ENCODE results near the gene CELF3.
"Not testable (repeated sequence)": the region's sequence is repeated elsewhere in the genome, so short reads cannot be mapped to it uniquely, and the experiment has no call there.

Gene CELF3

DNA sequence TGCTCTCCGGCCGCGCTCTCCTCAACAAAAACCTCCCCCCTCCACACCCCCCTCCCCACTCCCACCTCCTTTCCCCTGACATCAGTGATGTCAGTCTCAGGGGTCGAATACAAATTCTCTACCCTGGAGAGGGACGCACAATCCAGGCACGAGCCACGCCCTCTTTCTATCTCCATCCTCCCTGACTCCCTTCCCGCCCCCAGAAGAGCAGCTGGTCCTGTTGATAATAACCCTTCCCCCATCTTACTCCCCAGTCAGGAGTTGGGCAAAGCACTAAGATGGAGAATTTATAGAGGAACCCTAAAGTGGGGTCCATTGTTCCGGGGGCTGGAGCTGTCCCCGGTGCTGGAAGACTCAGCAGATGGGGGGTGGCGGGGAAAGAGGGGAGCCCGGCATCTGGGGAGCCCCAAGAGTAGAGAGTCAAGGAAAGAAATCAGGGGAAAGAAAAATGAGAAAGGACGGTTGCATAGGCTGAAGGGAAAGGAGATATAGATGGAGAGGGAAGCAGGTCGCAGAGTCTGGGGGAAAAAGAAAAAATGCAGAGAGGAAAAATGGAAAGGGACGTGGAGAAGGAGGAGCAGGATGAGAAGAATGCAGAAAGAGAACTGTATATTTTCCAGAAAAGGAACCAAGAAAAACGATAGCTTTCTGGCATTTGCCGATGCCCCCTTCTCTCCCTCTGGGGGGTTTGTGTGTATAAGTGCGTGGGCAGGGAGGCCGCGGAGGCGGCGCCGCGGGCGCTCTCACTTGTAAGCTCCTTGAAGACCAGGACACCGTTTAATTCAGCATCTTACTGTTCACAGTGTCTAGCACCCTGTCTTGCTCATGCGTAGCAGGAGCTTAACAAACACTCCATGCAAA, at the start of gene CELF3:
Gene CELF3, minus strand, starts transcription at position 33 of the 861 bp plus-strand sequence. CDS start 783 bp downstream, outside the sequence.
- DNase-seq (ENCODE audit: low read depth), result no peak

DNA sequence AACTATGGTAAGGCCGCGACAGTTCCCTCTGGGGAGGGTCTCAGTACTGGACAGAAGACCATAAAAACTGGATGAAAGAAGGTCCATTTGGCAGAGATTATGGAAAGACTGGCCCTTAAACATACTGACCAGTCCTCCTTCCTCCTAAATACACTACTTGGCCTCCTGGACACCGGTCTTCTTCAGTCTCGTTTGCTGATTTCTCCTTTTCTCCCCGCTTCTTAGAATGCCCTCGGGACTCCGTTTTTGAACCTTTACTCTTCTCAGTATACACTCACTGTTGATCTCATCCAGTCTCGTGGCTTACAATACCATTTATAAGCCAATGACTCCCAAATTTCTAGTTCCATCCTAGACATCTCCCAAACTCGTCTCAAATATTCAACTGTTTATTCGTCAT, 47.4 kb upstream of the CELF3 start:
- no peak for DNase-seq (ENCODE audit: low read depth)

DNA sequence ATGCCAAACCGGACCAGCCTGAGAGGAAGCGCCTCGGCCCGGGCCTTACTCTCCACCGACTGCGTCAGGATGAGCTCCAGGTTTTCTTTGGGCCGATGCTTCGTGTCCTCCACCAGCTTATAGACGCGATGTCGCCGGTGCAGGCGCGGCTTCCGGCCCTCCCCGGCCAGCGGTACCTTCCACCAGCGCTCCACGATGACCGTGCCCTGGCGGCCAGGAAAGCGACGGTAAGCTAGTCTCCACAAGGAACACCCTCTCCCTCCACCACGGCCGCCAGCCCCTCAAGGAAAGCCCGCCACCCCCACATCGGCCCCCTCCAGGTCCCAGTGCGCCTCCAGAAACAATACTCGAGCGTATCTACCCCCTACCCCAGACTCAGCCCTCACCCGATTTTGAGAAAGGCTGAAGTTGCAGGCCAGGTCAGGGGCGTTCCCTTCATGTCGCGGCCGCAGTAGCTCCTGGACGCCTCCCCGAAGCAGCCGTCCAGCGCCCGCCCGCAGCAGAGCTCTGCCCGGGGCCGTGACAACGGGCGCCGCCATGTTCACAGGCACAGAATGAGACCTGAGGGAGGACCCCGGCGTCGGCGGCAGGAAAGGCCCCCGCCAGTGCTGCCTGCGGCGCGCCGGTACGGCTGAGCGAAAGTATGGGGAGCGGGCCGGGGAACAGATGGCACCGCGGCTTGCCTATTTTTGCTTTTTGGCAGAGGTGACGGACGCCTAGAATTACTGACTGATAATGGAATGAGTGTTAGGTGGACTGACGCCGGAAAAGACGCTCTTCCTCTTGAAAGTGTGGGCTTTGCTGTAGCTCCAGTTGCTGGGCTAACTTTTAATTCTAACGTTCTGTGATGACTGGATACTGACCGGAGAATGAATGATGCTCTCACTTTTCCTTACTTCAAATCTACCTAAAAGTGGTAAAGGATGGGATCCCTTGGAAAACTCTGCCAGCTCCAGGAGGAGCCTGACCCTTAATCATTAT, 46.6 kb upstream of the CELF3 start, which contains the start of gene MRPL9:
Gene MRPL9, minus strand, starts transcription at position 556 of the 981 bp plus-strand sequence. Its CDS starts 17 bp downstream, at position 539.
- DNase-seq (ENCODE audit: low read depth), result peak; percentile 77

DNA sequence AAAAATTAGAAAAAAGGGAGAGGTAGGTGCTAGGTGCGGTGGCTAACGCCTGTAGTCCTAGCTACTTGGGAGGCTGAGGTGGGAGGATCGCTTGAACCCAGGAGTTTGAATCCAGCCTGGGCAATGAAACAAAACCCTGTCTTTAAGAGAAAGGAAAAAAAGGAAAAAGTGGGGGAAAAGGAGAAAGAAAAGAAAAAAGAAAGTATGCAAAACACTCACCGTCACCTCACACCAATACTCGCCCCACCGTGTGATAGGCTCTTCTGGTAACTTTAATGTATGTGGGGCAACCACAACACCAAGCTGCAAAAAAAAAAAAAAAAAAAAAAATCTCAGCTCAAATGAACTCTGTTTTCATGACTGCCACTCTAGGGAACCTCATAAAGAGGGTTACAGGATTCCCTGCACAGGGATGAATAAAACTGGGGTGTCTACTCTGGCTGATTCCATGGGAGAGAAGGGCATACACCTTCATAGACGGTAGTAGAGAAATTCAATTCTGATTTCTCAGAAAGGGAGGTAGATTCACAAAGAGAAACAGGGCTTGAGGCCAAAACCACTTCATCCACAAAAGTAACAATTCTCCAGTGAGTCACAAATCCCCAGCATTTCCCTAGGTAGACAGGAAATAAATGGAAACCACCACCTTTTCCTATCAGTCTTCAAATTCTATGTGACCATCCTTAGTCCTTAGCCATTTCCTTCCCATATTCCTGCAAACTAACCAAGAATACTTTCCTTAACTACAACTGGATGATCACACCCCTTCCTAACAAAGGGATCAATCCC, 44.2 kb upstream of the CELF3 start:
- no peak for DNase-seq (ENCODE audit: low read depth)

DNA sequence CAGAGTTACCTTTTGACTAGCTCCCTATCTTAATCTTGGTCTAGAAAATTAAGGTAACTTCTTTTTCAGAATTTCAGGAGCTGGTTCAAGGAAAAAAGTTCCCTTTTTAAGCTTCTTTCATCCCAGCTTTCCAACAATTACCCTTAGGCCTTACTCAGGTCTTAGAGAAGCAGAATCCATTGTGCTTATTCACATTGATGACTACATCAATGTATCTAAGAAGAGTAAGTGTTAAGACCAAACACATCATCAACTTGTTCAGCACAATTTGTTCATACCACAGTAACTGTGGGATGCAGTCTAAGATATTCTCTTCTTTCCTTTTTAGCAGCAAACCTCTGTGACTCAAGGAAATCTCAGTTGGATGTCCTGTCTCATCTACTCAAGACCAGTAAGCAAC, 42.6 kb upstream of the CELF3 start:
- no peak for DNase-seq (ENCODE audit: low read depth)

DNA sequence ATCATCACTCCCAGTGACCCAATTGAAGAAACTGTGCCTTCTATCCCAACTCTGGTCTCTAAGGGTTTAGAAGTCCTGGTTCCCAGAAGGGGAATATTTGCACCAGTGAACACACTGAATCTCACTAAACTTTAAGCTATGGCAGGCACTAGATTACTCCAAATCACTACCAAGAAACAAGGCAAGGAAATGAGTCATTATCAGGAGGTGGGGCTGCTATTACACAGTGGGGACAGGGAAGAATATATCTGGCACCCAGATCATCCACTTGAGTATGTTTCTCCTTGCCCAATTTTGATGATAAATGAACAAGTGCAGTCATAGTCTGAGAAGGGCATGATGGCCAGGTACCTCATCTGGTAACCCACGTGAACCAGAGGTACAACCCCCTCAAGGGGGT, 39.7 kb upstream of the CELF3 start:
- DNase-seq (ENCODE audit: low read depth), result no peak

DNA sequence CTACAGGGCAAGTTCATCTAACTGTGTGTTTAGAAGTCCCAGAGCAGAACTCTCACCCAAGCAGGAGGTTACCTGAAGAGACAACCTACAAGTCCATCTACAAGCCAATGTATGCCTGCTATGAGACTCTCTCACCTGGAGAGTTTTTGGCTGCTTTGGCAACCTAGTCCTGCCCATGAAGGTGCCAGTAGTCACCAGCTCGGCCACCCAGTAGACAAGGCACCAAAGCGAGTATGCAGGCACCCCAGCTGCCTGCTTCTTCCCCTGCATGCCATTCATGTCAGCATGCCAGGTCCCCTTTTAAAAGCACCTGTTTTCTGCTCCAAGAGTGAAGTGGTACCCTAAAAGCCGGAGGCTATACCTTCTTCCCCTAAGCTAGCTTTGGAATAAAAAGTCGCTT, 24.9 kb upstream of the CELF3 start:
- no peak for DNase-seq (ENCODE audit: low read depth)

DNA sequence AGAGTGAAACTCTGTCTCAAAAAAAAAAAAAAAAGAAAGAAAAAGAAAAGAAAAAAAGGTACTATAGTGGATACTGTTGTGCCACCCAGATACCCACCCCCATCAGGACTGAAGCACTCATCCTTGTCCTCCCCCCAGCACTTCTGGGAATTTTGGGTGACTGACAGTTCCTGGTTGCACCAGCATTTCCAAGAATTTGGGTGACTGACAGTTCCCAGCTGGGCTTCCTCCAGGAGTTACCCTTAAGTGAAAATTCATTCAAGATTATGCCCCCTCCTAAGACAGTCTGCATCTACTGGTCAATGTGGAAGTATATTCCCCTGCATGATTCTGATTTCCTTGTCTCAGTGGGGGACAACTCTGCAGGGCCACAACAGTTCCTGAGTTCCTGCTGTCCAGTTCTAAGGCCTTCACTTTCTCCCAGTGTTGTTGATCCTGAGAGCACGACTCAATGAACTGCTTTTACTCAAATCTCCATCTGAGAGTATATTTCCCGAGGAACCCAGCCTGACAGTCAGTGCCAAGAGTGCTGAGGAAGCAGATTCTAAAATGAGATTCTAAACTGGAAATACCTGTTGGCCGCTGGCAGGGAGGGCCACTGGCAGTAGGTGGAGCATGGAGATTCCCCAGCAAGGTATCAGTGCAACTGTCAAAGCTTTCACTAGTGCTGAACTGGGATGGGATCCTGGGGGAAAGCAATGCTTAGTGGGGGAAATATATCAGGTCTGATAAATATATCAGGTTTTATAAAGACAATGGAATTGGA, 23.2 kb upstream of the CELF3 start:
- no peak for DNase-seq (ENCODE audit: low read depth)

DNA sequence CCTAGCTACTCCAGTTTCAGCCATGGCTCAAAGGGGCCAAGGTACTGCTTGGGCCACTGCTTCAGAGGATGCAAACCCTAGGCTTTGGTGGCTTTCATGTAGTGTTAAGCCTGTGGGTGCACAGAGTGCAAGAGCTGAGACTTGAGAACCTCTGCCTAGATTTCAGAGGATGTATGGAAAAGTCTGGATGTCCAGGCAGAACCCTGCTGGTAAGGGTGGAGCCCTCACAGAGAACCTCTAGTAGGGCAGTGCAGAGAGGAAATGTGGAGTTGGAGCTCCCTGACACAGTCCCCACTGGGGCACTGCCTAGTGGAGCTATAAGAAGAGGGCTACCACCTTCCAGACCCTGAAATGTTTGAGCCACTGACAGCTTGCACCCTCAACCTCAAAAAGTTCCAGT, 20.9 kb upstream of the CELF3 start:
- no peak for DNase-seq (ENCODE audit: low read depth)

DNA sequence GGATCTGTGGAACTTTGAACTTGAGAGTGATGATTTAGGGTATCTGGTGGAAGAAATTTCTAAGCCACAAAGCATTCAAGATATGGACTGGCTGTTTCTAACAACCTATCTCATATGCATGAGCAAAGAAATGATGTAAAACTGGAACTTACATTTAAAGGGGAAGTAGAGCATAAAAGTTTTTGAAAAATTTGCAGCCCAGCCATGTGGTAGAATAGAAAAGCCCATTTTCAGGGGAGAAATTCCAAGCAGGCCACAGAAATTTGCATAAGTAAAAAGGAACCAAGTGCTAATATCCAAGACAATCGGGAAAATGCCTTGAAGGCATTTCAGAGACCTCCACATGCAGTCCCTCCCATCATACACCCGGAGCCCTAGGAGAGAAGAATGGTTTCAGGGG, 20.4 kb upstream of the CELF3 start:
- DNase-seq (ENCODE audit: low read depth), result no peak

DNA sequence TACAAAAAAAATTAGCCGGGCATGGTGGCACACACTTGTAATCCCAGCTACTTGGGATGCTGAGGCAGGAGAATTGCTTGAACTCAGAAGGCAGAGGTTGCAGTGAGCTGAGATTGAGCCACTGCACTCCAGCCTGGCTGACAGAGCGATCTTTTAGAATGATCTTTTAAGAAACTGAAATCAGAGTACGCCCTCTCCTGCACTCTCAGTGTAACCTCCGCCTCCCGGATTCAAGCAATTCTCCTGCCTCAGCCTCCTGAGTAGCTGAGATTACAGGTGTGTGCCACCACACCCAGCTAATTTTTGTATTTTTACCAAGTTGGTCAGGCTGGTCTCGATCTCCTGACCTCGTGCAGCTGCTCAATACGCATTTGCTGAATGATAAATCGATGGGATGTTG, 17.4 kb upstream of the CELF3 start:
- DNase-seq (ENCODE audit: low read depth), result not testable (repeated sequence)

DNA sequence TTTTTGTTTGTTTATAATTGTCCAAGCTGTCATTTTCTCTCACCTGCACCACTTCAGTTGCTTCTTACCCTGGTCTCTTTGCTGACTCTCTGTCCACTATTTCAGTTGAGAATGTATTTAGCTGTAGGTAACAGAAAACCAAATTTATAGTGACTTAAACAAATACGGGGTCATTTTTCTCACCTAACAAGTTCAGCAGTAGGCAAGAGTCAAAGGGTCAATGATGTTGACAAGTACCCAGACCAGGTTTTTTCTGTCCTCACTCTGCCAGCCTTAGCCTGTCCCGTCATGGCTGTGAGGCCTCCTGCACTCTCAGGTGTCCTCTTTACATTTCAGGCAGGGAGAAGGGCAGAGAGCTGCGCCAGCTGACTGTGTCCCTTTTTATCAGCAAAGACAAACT, 16.5 kb upstream of the CELF3 start:
- no peak for DNase-seq (ENCODE audit: low read depth)

DNA sequence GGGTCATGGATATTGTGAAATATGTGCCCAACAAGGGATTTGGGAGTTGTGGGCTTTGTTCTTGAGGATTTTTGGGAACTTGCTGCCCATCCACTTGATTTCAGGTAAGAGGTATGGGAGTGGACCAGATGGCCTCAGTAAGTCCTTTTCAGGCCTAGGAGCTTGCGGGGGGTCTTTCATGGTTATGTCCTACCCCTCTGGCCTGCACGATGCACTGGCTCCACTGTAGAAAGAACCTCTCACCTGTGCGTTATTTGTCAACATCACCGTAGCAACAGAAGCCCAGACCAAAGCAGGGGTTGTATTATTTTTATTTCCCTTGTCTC, 13.3 kb upstream of the CELF3 start:
- no peak for DNase-seq (ENCODE audit: low read depth)

DNA sequence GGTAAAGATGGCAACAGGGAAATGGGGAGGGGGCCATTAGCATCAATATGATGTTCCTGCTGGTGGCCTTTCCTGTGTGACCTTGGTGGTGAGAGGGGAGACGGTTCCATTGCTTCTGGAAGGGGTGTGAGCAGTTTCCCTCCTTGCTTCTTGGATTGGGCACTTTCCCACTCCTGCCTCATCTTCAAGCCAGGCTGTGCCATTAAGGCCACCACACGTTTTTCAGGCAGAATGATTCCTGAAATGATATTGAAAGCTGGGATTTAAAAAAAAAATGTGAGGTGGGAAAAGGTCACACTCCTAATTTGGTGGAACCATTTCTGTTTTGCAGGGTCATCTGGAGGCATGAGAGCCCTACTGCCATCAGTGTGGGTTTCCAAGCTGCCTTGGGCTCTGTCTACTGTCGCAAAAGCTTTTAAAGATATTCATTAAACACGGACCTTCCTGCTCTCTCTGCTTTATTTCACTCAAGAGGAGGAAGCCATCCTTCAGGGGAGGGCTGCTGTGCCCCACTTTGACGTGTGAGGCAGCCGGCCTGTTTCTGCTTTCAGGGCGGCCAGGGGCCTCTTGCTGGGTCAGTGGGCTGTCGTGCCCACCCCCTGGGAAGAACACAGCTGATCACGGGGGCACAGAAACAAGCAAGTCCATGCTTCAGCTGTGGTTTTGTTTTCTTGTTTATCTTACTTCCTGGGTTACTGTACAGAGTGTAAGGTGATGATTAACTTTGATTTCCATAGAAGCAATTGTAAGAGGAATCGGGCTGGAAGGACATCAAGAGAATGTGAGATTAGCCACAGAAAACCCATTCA, 12.8 kb upstream of the CELF3 start:
- no peak for DNase-seq (ENCODE audit: low read depth)

DNA sequence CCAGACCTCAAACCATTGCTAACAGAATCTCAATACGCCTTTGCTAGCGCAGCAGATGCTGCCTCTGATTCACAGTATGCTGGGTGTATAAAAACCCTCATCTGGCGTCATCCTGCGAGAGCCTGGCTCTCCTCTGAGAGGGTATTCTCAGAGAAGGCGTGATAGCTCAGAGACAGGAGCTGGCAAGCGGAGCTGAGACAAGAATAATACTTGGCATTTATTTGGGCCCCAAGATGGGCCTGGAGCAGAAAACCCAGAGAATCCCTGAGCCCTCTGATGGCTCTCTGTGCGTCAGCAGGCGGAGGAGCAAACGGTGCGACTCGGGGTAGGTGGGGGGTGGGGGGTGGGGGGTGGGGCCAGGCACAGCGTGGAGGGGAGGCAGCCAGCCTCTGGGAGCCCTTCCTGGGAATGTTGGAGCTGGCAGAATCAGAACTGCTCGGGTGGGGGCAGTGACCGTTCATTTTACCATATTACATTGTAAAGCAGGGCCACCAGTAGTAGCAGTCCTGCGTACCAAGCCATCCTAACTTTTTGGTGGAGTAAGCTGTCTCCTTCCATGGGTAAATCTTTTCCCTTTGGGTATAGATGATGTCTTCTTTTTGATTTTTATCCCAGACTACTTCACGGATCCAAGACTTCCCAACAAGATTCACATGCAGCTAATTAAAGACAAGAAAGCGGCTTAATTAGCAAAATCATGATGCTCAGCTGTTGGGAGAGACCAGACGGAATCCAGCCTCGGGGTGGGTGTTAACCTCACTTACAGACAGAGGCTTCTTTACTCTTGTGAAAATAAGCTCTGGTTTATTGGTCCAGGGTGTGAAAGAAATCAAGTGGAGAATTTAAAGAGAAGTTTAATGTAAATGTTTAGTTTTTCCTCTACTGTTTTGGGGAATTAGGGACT, 11.8 kb upstream of the CELF3 start:
- no peak for DNase-seq (ENCODE audit: low read depth)

DNA sequence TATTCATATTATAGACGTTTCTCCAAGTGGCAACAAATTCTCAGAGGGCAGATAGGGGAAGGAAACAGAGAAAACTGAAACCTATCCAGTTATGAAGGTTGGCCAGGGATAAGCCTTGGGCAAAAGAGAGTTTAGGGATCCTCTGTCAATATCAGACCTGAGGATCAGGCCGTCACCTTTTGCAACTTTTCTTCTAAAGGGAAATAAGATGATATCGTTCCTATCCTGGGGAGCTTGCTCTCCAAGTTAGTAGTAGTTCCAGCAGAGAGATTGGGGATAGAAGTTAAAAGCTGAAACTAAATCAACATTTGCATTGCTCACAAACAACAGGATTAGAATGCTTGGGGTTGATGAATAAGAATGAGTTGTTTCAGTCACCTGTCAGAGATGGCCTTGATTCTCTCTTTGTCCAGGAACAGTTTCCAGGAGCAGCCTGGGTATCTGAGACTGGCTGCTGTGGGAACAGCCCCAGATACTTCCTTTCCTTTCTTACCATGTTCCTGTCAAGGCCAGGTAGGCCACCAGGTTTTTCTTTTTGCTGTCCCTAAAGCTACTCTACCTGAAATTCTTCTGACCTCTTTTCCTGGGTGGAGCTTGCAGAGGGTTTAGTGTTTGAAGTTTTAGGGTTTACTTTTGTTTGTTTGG, 7.2 kb upstream of the CELF3 start:
- no peak for DNase-seq (ENCODE audit: low read depth)

DNA sequence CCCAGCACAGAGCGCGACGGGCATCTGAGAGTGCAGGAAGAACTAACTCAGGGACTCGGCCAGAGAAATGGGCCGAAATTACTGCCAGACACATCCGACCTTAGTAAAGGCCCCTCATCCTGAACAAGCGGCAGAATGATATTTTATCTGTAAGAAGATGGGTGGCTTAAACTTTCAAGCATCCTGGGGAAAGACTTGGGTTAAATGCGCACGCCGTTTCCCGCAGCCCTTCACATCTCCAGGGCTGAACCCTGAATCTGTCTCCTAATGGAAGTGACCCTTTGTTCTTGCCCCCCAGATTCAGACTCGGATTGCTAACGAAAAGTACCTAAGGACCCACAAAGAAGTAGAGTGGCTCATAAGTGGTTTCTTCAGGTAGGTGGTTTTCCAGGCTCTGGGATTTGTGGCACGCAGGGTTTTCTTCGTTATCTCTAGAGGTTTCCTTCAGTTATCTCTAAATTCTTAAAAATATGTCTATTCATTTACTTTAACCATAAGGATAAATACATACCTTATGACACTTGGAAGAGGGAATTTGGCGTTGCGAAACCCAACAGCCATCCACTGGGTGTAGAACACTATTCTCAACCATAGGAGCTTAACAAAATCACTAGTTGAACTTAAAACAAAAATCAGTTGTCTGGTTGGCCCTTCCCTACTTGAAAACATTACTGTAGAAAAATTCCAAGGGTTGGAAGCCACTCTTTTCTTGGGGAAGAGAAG, 5.3 kb upstream of the CELF3 start:
- DNase-seq (ENCODE audit: low read depth), result no peak
